GM12878 (cell line): ENCODE data around the gene NHERF1. TPM values are rescaled to one million over a fixed set of nuclear protein-coding genes. Genes with fewer than 3 reads are reported as not detected.

Experiments used
- ATAC-seq: fragments of 200-7000 bp; cut with Tn5 transposase; 3 replicates; pipeline ENCODE4 v1.9.1; 2020; ENCODE audit warnings: mild to moderate bottlenecking, moderate library complexity
- BruUV-seq: library from RNA; stranded (reverse); fragments of 400-500 nt; replicated peaks from 2 replicates; lab custom pipeline; 2021; lab: Mats Ljungman, UMichigan
- CTCF ChIA-PET: fragments of 300-600 bp; sonication (Branson Sonifier 250); formaldehyde crosslinking; extraction: SDS; loops from one replicate; lab custom pipeline; 2021; ENCODE audit warnings: inconsistent platforms; lab: Yijun Ruan, JAX
- POLR2A ChIA-PET: fragments of 350-600 bp; formaldehyde crosslinking; extraction: SDS; loops from one replicate; lab custom pipeline; 2021; ENCODE audit warnings: inconsistent platforms; lab: Charles Lee
- RAD21 ChIA-PET: fragments of 300-600 bp; sonication (Branson Sonifier 250); formaldehyde crosslinking; loops from one replicate; lab custom pipeline; 2023; ENCODE audit warnings: antibody characterized with exemption; ENCODE audit not compliant: unreplicated experiment; lab: Charles Lee
- SMC1A ChIA-PET: fragments of 300-600 bp; sonication (Branson Sonifier 250); formaldehyde crosslinking; loops from one replicate; lab custom pipeline; 2023; ENCODE audit not compliant: unreplicated experiment, uncharacterized antibody; lab: Charles Lee
- DNase-seq: peaks from one replicate; pipeline ENCODE4 v3.0.0-alpha.2; 2011; ENCODE audit warnings: low read depth, low spot score
- FAIRE-seq: peaks from 3 replicates; lab custom pipeline; 2011; peaks lifted over from hg19 to GRCh38; lab: Jason Lieb, UNC
- H2AFZ ChIP-seq: 2 replicates; pipeline ENCODE4 v1.6.0; 2011; ENCODE audit warnings: low read depth, low read length, control low read depth; ENCODE audit not compliant: control insufficient read depth
- H3K27ac ChIP-seq: 2 replicates; pipeline ENCODE4 v1.5.1; 2011; ENCODE audit warnings: control low read depth; ENCODE audit not compliant: control insufficient read depth, insufficient read depth
- H3K27me3 ChIP-seq, 2 experiments: replicated peaks in 1 of 2; 2 replicates each; pipeline versions ENCODE4 v1.6.0 to v1.6.1; 2011; ENCODE audit warnings: low read length in 1 of 2; ENCODE audit not compliant: control insufficient read depth in 2 of 2, insufficient read depth in 2 of 2
- H3K36me3 ChIP-seq, 2 experiments: 2 replicates each; pipeline ENCODE4 v1.5.1; 2011; ENCODE audit warnings: low read length in 1 of 2; ENCODE audit not compliant: control insufficient read depth in 2 of 2, insufficient read depth in 2 of 2
- H3K4me1 ChIP-seq: 2 replicates; pipeline ENCODE4 v1.6.1; 2011; ENCODE audit warnings: mild to moderate bottlenecking, low read length, moderate library complexity, mixed read lengths; ENCODE audit not compliant: control insufficient read depth, insufficient read depth
- H3K4me2 ChIP-seq: 2 replicates; pipeline ENCODE4 v1.6.0; 2011; ENCODE audit warnings: control low read depth; ENCODE audit not compliant: control insufficient read depth, insufficient read depth
- H3K4me3 ChIP-seq: fragments of 200-600 bp; sonication (generic); 2 replicates; pipeline ENCODE4 v1.5.1; 2016
- H3K79me2 ChIP-seq: 2 replicates; pipeline ENCODE4 v1.6.0; 2011; ENCODE audit warnings: low read length; ENCODE audit not compliant: control insufficient read depth, insufficient read depth
- H3K9ac ChIP-seq: 2 replicates; pipeline ENCODE4 v1.8.0; 2011; ENCODE audit warnings: low read length, control low read depth, mixed read lengths; ENCODE audit not compliant: control insufficient read depth, insufficient read depth
- H3K9me3 ChIP-seq: replicated peaks from 3 replicates; pipeline ENCODE4 v1.5.1; 2011; ENCODE audit warnings: mild to moderate bottlenecking, low read length; ENCODE audit not compliant: control insufficient read depth, insufficient read depth
- H4K20me1 ChIP-seq: 2 replicates; pipeline ENCODE4 v1.6.0; 2011; ENCODE audit not compliant: control insufficient read depth, insufficient read depth
- BMI1 ChIP-seq: fragments of 450-650 bp; IDR thresholded peaks from 2 replicates; pipeline ENCODE4 v1.6.1; 2016; ENCODE audit warnings: mild to moderate bottlenecking, moderate library complexity, borderline replicate concordance
- EP300 ChIP-seq, 2 experiments: fragments of 150-350 bp in 1 of 2; IDR thresholded peaks; 2 replicates each; pipeline ENCODE4 v1.6.1; 2011 to 2012; ENCODE audit warnings: low read depth in 2 of 2, low read length in 2 of 2, borderline replicate concordance in 1 of 2, improper control_type of control experiment in 1 of 2, inconsistent platforms in 1 of 2; ENCODE audit not compliant: control insufficient read depth in 1 of 2
- ETV6 ChIP-seq, 2 experiments: fragments of 450-650 bp in 1 of 2; IDR thresholded peaks in 1 of 2; conservative IDR thresholded peaks in 1 of 2; 2 replicates each; pipeline ENCODE4 v1.6.1; 2014; ENCODE audit warnings: antibody characterized with exemption in 1 of 2, borderline replicate concordance in 1 of 2, low read depth in 1 of 2, mild to moderate bottlenecking in 1 of 2, moderate library complexity in 1 of 2
- IRF4 ChIP-seq: IDR thresholded peaks from 2 replicates; pipeline ENCODE4 v1.6.1; 2011; ENCODE audit warnings: low read depth, low read length
- MYB ChIP-seq: fragments of 150-350 bp; IDR thresholded peaks from 2 replicates; pipeline ENCODE4 v1.6.1; 2014; ENCODE audit warnings: mild to moderate bottlenecking, low read depth, low read length, borderline replicate concordance
- NFYB ChIP-seq: IDR thresholded peaks from 2 replicates; pipeline ENCODE4 v1.6.1; 2011; ENCODE audit warnings: low read depth, mild to moderate bottlenecking, low read length, improper control_type of control experiment, moderate library complexity; ENCODE audit not compliant: insufficient read depth
- PML ChIP-seq: IDR thresholded peaks from 2 replicates; pipeline ENCODE4 v1.6.1; 2012; ENCODE audit warnings: low read length, inconsistent platforms
- POU2F2 ChIP-seq: IDR thresholded peaks from 3 replicates; pipeline ENCODE4 v1.6.1; 2011; ENCODE audit warnings: low read depth, mild to moderate bottlenecking, low read length, borderline replicate concordance
- SREBF1 ChIP-seq: IDR thresholded peaks from 2 replicates; pipeline ENCODE4 v1.6.1; 2012; ENCODE audit warnings: mild to moderate bottlenecking, low read length
- TARDBP ChIP-seq: IDR thresholded peaks from 2 replicates; pipeline ENCODE4 v1.6.1; 2016; ENCODE audit warnings: borderline replicate concordance
- ZBTB11 ChIP-seq: fragments of 450-650 bp; formaldehyde crosslinking; IDR thresholded peaks from 2 replicates; pipeline ENCODE4 v1.5.0; 2022; ENCODE audit warnings: mild to moderate bottlenecking, missing genetic modification characterization
- ZBTB33 ChIP-seq: fragments of 450-650 bp; IDR thresholded peaks from 2 replicates; pipeline ENCODE4 v1.6.1; 2017; ENCODE audit warnings: mild to moderate bottlenecking
- WGBS: methylation state at CpG from one replicate; pipeline ENCODE4 v1.1.6; 2016; ENCODE audit warnings: low lambda C conversion rate; ENCODE audit not compliant: insufficient replicate concordance, insufficient coverage; ENCODE audit errors: missing lambda C conversion rate; 5-methylcytosine and 5-hydroxymethylcytosine counted together
- in situ Hi-C: fragments of 300-500 bp; cut with MboI; formaldehyde crosslinking; loops from 9 replicates; pipeline ENCODE4 v1.14.3; 2018; ENCODE audit warnings: mixed read lengths
- intact Hi-C: fragments of 100-400 bp; cut with micrococcal nuclease; formaldehyde crosslinking; loops from one replicate; pipeline ENCODE4 v1.14.2; 2022; ENCODE audit not compliant: unreplicated experiment
- polyA plus RNA-seq, 11 experiments: library from polyadenylated mRNA; depleted of rRNA in 4 of 11; unstranded in 6 of 11; stranded (reverse) in 5 of 11; fragments of >200 nt; fragmentation: Nextera tagmentation in 4 of 11; fragmentation: Illumina TruSeq in 1 of 11; extraction: Ambion mirVana in 4 of 11; extraction: Trizol in 1 of 11; gene quantifications; 1 replicate in 1 of 11; 2 replicates in 10 of 11; pipeline versions ENCODE4 v1.2.1 to v1.2.3, GENCODE V29; 2011 to 2016; ENCODE audit warnings: inconsistent platforms in 2 of 11, missing spikeins in 2 of 11, low read depth in 1 of 11
- total RNA-seq, 4 experiments: library from RNA; depleted of rRNA in 3 of 4; stranded (reverse); fragments of >200 nt in 3 of 4; fragmentation: Illumina TruSeq in 1 of 4; extraction: Trizol in 1 of 4; gene quantifications; 2 replicates each; pipeline versions ENCODE4 v1.2.1 to v1.2.3, GENCODE V29; 2013 to 2021

NHERF1 gene
- total and polyA plus RNA-seq, 10 of the 15 experiments (the other 5 are each of a cell fraction or from before 2014, with no cell fraction given), result 13.4 to 61.6 (median 39.0) TPM

GRCh38 chr17:74725111-74725510 is 23.3 kb upstream of the NHERF1 start (continued):
- no peak for TF ChIP-seq ZBTB11 (CRISPR knock-in tag)
- TF ChIP-seq EP300 (IDR thresholded peaks at IDR 0.05; ENCODE audit: borderline replicate concordance in 1 of 2, control insufficient read depth in 1 of 2, low read depth in 2 of 2, low read length in 2 of 2), result no peak
- TF ChIP-seq ETV6 (conservative IDR thresholded peaks at IDR 0.05 in 1 of 2, IDR thresholded peaks at IDR 0.05 in 1 of 2; ENCODE audit: borderline replicate concordance in 1 of 2, low read depth in 1 of 2), result no peak
- TF ChIP-seq PML, result no peak
- no peak for TF ChIP-seq MYB

DNA sequence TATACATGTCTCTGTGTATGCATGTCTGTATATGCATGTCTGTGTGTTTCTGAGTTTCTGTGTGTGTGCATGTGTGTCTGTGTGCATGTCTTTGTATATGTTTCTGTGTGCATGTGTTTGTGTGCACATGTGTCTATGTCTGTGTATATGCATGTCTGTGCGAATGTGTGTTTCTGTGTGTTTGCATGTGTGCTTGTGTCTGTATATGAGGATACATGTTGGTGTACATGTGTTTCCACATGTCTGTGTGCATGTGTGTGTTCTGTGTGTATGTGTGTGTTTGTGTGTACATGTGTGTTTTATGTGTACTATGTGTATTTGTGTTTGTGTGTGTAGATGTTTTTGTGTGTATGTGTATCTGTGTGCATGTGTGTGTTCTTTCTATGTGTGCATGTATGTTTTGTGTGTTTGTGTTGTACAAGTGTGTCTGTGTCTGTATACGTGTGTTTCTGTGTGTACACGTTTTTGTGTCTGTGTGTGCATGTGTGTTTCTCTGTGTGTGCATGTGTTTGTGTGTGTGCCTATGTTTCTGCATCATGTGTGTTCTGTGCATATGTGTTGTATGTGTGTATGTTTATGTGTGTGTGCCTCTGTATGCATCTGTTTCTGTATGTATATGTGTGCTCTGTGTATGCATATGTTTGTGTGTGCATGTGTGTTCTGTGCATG is 20.3 kb upstream of the NHERF1 start:
- H4K20me1 ChIP-seq, result no peaks in the 10 kb centered on the region
- H3K4me1 ChIP-seq, result peaks cover 11% of the 10 kb centered on the region
- H3K4me2 ChIP-seq, result no peak overlapping the region
- H2AFZ ChIP-seq, result no peak overlapping the region
- no peaks in the 10 kb centered on the region; the same call in 2 of the 3 replicates for H3K9me3 ChIP-seq
- in situ Hi-C loops (no loop called here), intact Hi-C loops (no loop called here)
- ATAC-seq, result no peak
- WGBS, result 54% methylated on average over 3 of the region's 3 CpGs
- no peaks in the 10 kb centered on the region for H3K79me2 ChIP-seq
- RAD21 ChIA-PET, result no interaction called here
- CTCF ChIA-PET, result no interaction called here
- POLR2A ChIA-PET, result no interaction called here
- SMC1A ChIA-PET, result no interaction called here
- H3K9ac ChIP-seq, result no peak overlapping the region
- BruUV-seq, result no TSS peak
- FAIRE-seq, result no peak
- no peaks in the 10 kb centered on the region for H3K36me3 ChIP-seq
- no peak overlapping the region for H3K27ac ChIP-seq
- H3K27me3 ChIP-seq, result no peaks in the 10 kb centered on the region
- no peak overlapping the region for H3K4me3 ChIP-seq
- DNase-seq, result no peak
- TF ChIP-seq NFYB (no peak), BMI1 (no peak), ZBTB33 (no peak), IRF4 (no peak), TARDBP (no peak), SREBF1 (no peak), POU2F2 (no peak)
